CD4-positive, alpha-beta T cell (primary cell): ENCODE results near the gene RBM33. TPM values are rescaled to one million over a fixed set of nuclear protein-coding genes. Genes with fewer than 3 reads are reported as not detected.
"Not testable (repeated sequence)": the region's sequence is repeated elsewhere in the genome, so short reads cannot be mapped to it uniquely, and the experiment has no call there.

Experiments used
- ATAC-seq: fragments of 200-7000 bp; cut with Tn5 transposase; one replicate; pipeline ENCODE4 v1.10.0; 2022; ENCODE audit warnings: mild to moderate bottlenecking; ENCODE audit not compliant: poor library complexity
- CTCF ChIA-PET: fragments of 350-600 bp; sonication (Branson Sonifier 250); formaldehyde crosslinking; loops from one replicate; lab custom pipeline; 2021; ENCODE audit warnings: antibody characterized with exemption, inconsistent platforms; lab: Charles Lee
- POLR2A ChIA-PET: fragments of 350-600 bp; sonication (Branson Sonifier 250); formaldehyde crosslinking; loops from one replicate; lab custom pipeline; 2021; ENCODE audit warnings: antibody characterized with exemption, inconsistent platforms; lab: Charles Lee
- DNase-seq, 14 experiments: peaks; one replicate each; pipeline ENCODE4 v3.0.0-alpha.2; 2013 to 2020; ENCODE audit warnings: mixed read lengths in 2 of 14
- H3K27ac ChIP-seq, 2 donors: one replicate each; pipeline versions ENCODE4 v1.5.1 to v1.7.0; 2013; ENCODE audit warnings: low read length in 2 of 2, low read depth in 1 of 2, mild to moderate bottlenecking in 1 of 2
- H3K27me3 ChIP-seq, 2 experiments: 1 replicate in 1 of 2; 2 replicates in 1 of 2; pipeline versions ENCODE4 v1.6.1 to v1.7.0; 2013; ENCODE audit warnings: low read length in 2 of 2, control low read depth in 1 of 2, mild to moderate bottlenecking in 1 of 2, moderate library complexity in 1 of 2; ENCODE audit not compliant: insufficient read depth in 2 of 2, control insufficient read depth in 1 of 2
- H3K36me3 ChIP-seq: one replicate; pipeline ENCODE4 v1.6.1; 2013; ENCODE audit warnings: low read length, control low read depth; ENCODE audit not compliant: insufficient read depth
- H3K4me1 ChIP-seq: one replicate; pipeline ENCODE4 v1.6.1; 2013; ENCODE audit warnings: low read length, control low read depth; ENCODE audit not compliant: insufficient read depth
- H3K4me3 ChIP-seq: one replicate; pipeline ENCODE4 v1.5.1; 2013; ENCODE audit warnings: mild to moderate bottlenecking, low read length, moderate library complexity
- H3K9me3 ChIP-seq, 2 experiments: 1 replicate in 1 of 2; 2 replicates in 1 of 2; pipeline versions ENCODE4 v1.6.1 to v1.7.0; 2013; ENCODE audit warnings: low read length in 2 of 2, mild to moderate bottlenecking in 2 of 2, control low read depth in 1 of 2, moderate library complexity in 1 of 2; ENCODE audit not compliant: control insufficient read depth in 1 of 2, insufficient read depth in 1 of 2
- H3K27ac Mint-ChIP-seq: one replicate; pipeline ENCODE4 v1.8.0; 2020; ENCODE audit warnings: mixed read lengths
- H3K27me3 Mint-ChIP-seq: one replicate; pipeline ENCODE4 v1.8.0; 2021; ENCODE audit warnings: mixed read lengths
- H3K36me3 Mint-ChIP-seq: one replicate; pipeline ENCODE4 v1.8.0; 2021; ENCODE audit warnings: low read depth, mixed read lengths
- H3K4me1 Mint-ChIP-seq: one replicate; pipeline ENCODE4 v1.8.0; 2021; ENCODE audit warnings: low read depth, mixed read lengths
- H3K4me3 Mint-ChIP-seq: one replicate; pipeline ENCODE4 v1.8.0; 2020; ENCODE audit warnings: mild to moderate bottlenecking, mixed read lengths
- H3K9me3 Mint-ChIP-seq: one replicate; pipeline ENCODE4 v1.8.0; 2020; ENCODE audit warnings: mixed read lengths
- intact Hi-C, 2 experiments: fragments of 100-400 bp; cut with DNase I in 1 of 2; cut with micrococcal nuclease in 1 of 2; formaldehyde crosslinking; loops; one replicate each; pipeline versions ENCODE4 v1.15.1 to v1.9.0; 2023 to 2025; cut with DNase I, micrococcal nuclease
- total RNA-seq, 174 experiments: library from RNA in 2 of 174; stranded (reverse) in 2 of 174; gene quantifications; one replicate each; pipeline ENCODE4 v1.2.3 and lab custom pipeline; 2021 to 2026
- TF ChIP-seq, protein P1 (sequence below): fragments of 200-600 bp; IDR thresholded peaks from one replicate; pipeline ENCODE4 v1.8.0; 2022; ENCODE audit warnings: antibody characterized with exemption, mild to moderate bottlenecking

RBM33 gene
- total RNA-seq, 2 experiments from 2014 or later: 178 to 184 TPM

GRCh38 chr7:155816996-155817395 is 172.5 kb downstream of the RBM33 start:
- H3K27me3 Mint-ChIP-seq: peaks cover 48% of the 10 kb centered on the region
- Histone ChIP-seq H3K27me3 (peaks cover 28 to 31% of the 10 kb centered on the region in 2 experiments), H3K36me3 (no peaks in the 10 kb centered on the region), H3K4me3 (no peak overlapping the region), H3K27ac (no peak overlapping the region), H3K9me3 (peaks cover 0 to 24% of the 10 kb centered on the region in 2 experiments), H3K4me1 (peaks cover 7% of the 10 kb centered on the region)
- no peaks in the 10 kb centered on the region for H3K9me3 Mint-ChIP-seq
- ATAC-seq (no peak), DNase-seq (no peak)
- TF ChIP-seq, protein P1, sequence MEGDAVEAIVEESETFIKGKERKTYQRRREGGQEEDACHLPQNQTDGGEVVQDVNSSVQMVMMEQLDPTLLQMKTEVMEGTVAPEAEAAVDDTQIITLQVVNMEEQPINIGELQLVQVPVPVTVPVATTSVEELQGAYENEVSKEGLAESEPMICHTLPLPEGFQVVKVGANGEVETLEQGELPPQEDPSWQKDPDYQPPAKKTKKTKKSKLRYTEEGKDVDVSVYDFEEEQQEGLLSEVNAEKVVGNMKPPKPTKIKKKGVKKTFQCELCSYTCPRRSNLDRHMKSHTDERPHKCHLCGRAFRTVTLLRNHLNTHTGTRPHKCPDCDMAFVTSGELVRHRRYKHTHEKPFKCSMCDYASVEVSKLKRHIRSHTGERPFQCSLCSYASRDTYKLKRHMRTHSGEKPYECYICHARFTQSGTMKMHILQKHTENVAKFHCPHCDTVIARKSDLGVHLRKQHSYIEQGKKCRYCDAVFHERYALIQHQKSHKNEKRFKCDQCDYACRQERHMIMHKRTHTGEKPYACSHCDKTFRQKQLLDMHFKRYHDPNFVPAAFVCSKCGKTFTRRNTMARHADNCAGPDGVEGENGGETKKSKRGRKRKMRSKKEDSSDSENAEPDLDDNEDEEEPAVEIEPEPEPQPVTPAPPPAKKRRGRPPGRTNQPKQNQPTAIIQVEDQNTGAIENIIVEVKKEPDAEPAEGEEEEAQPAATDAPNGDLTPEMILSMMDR: no peak
- H3K36me3 Mint-ChIP-seq: no peaks in the 10 kb centered on the region
- no peak overlapping the region for H3K4me3 Mint-ChIP-seq
- peaks cover 9% of the 10 kb centered on the region for H3K4me1 Mint-ChIP-seq
- ChIA-PET POLR2A (no interaction called here), CTCF (no interaction called here)
- H3K27ac Mint-ChIP-seq: no peak overlapping the region
- intact Hi-C loops: loop anchor here in 1 of 2 experiments (5.0 kb wide), 1 partner anchor 1000 kb away; no protein-coding TSS in a partner anchor

DNA sequence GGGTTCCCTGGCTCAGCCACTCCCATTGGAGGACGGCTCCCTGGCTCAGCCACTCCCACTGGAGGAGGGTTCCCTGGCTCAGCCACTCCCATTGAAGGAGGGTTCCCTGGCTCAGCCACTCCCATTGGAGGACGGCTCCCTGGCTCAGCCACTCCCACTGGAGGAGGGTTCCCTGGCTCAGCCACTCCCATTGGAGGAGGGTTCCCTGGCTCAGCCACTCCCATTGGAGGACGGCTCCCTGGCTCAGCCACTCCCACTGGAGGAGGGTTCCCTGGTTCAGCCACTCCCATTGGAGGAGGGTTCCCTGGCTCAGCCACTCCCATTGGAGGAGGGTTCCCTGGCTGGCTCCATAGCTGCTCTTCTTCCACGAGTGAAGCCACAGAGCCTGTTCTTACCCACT is 173.1 kb downstream of the RBM33 start:
- intact Hi-C loops: loop anchor here in 1 of 2 experiments (5.0 kb wide), 1 partner anchor 1000 kb away; no protein-coding TSS in a partner anchor
- Histone ChIP-seq H3K27me3 (peaks cover 25 to 26% of the 10 kb centered on the region in 2 experiments), H3K9me3 (peaks cover 0 to 21% of the 10 kb centered on the region in 2 experiments)
- POLR2A ChIA-PET, H3K27ac ChIP-seq, H3K4me1 ChIP-seq, H3K4me3 Mint-ChIP-seq, H3K4me3 ChIP-seq, H3K27ac Mint-ChIP-seq, ATAC-seq, H3K36me3 Mint-ChIP-seq, H3K4me1 Mint-ChIP-seq, H3K9me3 Mint-ChIP-seq, DNase-seq, H3K36me3 ChIP-seq, CTCF ChIA-PET: not testable (repeated sequence)
- peaks cover 48% of the 10 kb centered on the region for H3K27me3 Mint-ChIP-seq

DNA sequence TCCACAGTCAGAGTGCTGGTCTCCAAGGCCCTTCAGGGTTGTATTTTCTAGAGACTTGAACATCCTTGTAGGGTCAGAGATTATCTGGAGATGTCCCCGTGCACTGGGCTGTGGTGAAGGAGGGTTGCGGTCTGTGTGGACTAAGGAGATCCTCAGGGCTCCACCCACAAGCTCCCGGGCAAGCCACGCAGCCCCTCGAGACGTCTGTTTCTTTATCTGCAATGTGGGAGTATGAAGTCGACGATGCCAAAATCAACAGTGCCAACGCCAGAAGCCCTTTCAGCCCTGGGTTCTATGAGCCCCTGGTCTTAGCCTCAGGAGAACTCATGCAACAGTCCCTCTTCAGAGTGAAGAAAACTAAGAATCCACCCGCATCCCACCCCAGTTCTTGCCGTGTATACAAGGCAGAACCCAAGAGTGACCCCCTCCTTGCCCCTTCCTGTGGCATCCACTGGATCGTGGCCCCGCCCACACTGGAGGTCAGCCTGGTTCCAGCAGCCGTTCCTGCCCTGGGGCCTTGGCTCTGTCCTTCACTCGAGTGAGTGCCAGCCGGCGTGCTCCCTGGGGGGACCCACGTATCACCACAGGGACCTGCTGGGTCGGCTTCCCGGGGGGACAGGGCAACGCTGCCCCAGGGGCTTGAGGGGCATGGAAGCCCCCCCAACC is 173.8 kb downstream of the RBM33 start:
- Mint-ChIP-seq H3K36me3 (no peaks in the 10 kb centered on the region), H3K27ac (no peak overlapping the region), H3K4me3 (no peak overlapping the region), H3K4me1 (peaks cover 5% of the 10 kb centered on the region), H3K9me3 (no peaks in the 10 kb centered on the region), H3K27me3 (peaks cover 47% of the 10 kb centered on the region)
- intact Hi-C loops: loop anchor here in 1 of 2 experiments (5.0 kb wide), 1 partner anchor 999 kb away; no protein-coding TSS in a partner anchor
- Histone ChIP-seq H3K4me3 (no peak overlapping the region), H3K4me1 (peaks cover 4% of the 10 kb centered on the region), H3K9me3 (peaks cover 0 to 17% of the 10 kb centered on the region in 2 experiments), H3K27ac (no peak overlapping the region), H3K36me3 (no peaks in the 10 kb centered on the region), H3K27me3 (peaks cover 18% of the 10 kb centered on the region in 2 experiments)
- ChIA-PET POLR2A (no interaction called here), CTCF (no interaction called here)
- TF ChIP-seq, protein P1: no peak
- ATAC-seq: no peak
- DNase-seq: no peak
